Activated naive CD8-positive, alpha-beta T cell (primary cell): ENCODE measurements around the gene MCOLN1.
"Not testable (repeated sequence)": the region's sequence is repeated elsewhere in the genome, so short reads cannot be mapped to it uniquely, and the experiment has no call there.

Experiments used
- H3K27ac Mint-ChIP-seq: one replicate; pipeline ENCODE4 v1.8.0; 2021; ENCODE audit warnings: mixed read lengths
- H3K27me3 Mint-ChIP-seq: one replicate; pipeline ENCODE4 v1.8.0; 2021; ENCODE audit warnings: mixed read lengths
- H3K36me3 Mint-ChIP-seq: one replicate; pipeline ENCODE4 v1.8.0; 2021; ENCODE audit warnings: mixed read lengths
- H3K4me1 Mint-ChIP-seq: one replicate; pipeline ENCODE4 v1.8.0; 2021; ENCODE audit warnings: low read depth, mixed read lengths
- H3K4me3 Mint-ChIP-seq: one replicate; pipeline ENCODE4 v1.8.0; 2021; ENCODE audit warnings: mild to moderate bottlenecking, mixed read lengths
- H3K9me3 Mint-ChIP-seq: one replicate; pipeline ENCODE4 v1.8.0; 2021; ENCODE audit warnings: low read depth, mixed read lengths

Gene MCOLN1

GRCh38 chr19:7527516-7528191 is 5.2 kb downstream of the MCOLN1 start:
- Mint-ChIP-seq H3K27ac (no peak overlapping the region), H3K36me3 (peaks cover 2% of the 10 kb centered on the region), H3K4me1 (peaks cover 6% of the 10 kb centered on the region), H3K9me3 (no peaks in the 10 kb centered on the region), H3K27me3 (no peaks in the 10 kb centered on the region), H3K4me3 (no peak overlapping the region)

- H3K9me3 Mint-ChIP-seq: no peaks in the 10 kb centered on the region
- H3K27me3 Mint-ChIP-seq: no peaks in the 10 kb centered on the region
- H3K4me1 Mint-ChIP-seq: peaks cover 6% of the 10 kb centered on the region
- no peak overlapping the region for H3K27ac Mint-ChIP-seq
- H3K36me3 Mint-ChIP-seq: peaks cover 2% of the 10 kb centered on the region
- no peak overlapping the region for H3K4me3 Mint-ChIP-seq
Observed at GRCh38 chr19:7528192-7528519, 5.7 kb downstream of the MCOLN1 start.

- H3K27me3 Mint-ChIP-seq: no peaks in the 10 kb centered on the region
- peaks cover 2% of the 10 kb centered on the region for H3K36me3 Mint-ChIP-seq
- no peaks in the 10 kb centered on the region for H3K9me3 Mint-ChIP-seq
- H3K4me1 Mint-ChIP-seq: peaks cover 1% of the 10 kb centered on the region
- no peak overlapping the region for H3K27ac Mint-ChIP-seq
- no peak overlapping the region for H3K4me3 Mint-ChIP-seq
Observed at GRCh38 chr19:7528522-7529245, 6.3 kb downstream of the MCOLN1 start.

GRCh38 chr19:7529246-7529600 is 6.8 kb downstream of the MCOLN1 start:
- no peak overlapping the region for H3K4me3 Mint-ChIP-seq
- H3K36me3 Mint-ChIP-seq: peaks cover 2% of the 10 kb centered on the region
- H3K27ac Mint-ChIP-seq: no peak overlapping the region
- peaks cover 1% of the 10 kb centered on the region for H3K4me1 Mint-ChIP-seq
- no peaks in the 10 kb centered on the region for H3K27me3 Mint-ChIP-seq
- no peaks in the 10 kb centered on the region for H3K9me3 Mint-ChIP-seq

GRCh38 chr19:7529610-7530490 is 7.4 kb downstream of the MCOLN1 start:
- H3K4me3 Mint-ChIP-seq: no peak overlapping the region
- no peaks in the 10 kb centered on the region for H3K9me3 Mint-ChIP-seq
- peaks cover 2% of the 10 kb centered on the region for H3K36me3 Mint-ChIP-seq
- H3K27me3 Mint-ChIP-seq: no peaks in the 10 kb centered on the region
- no peak overlapping the region for H3K27ac Mint-ChIP-seq
- peaks cover 1% of the 10 kb centered on the region for H3K4me1 Mint-ChIP-seq

- Mint-ChIP-seq H3K27me3 (no peaks in the 10 kb centered on the region), H3K4me3 (peak overlapping the region; percentile 94), H3K4me1 (peaks cover 11% of the 10 kb centered on the region), H3K27ac (peak overlapping the region; percentile 50), H3K36me3 (peaks cover 4% of the 10 kb centered on the region), H3K9me3 (no peaks in the 10 kb centered on the region)
Observed at GRCh38 chr19:7533281-7533885, 11.0 kb downstream of the MCOLN1 start.

GRCh38 chr19:7533925-7534480 is 11.6 kb downstream of the MCOLN1 start:
- peak overlapping the region; percentile 85 for H3K27ac Mint-ChIP-seq
- no peaks in the 10 kb centered on the region for H3K9me3 Mint-ChIP-seq
- peak overlapping the region; percentile 94 for H3K4me3 Mint-ChIP-seq
- no peaks in the 10 kb centered on the region for H3K27me3 Mint-ChIP-seq
- H3K4me1 Mint-ChIP-seq: peaks cover 11% of the 10 kb centered on the region
- H3K36me3 Mint-ChIP-seq: peaks cover 4% of the 10 kb centered on the region

GRCh38 chr19:7534531-7535046 is 12.2 kb downstream of the MCOLN1 start:
- Mint-ChIP-seq H3K9me3 (no peaks in the 10 kb centered on the region), H3K36me3 (peaks cover 4% of the 10 kb centered on the region), H3K27me3 (no peaks in the 10 kb centered on the region), H3K4me3 (peak overlapping the region; percentile 94), H3K4me1 (peaks cover 11% of the 10 kb centered on the region), H3K27ac (peak overlapping the region; percentile 85)

- H3K4me1 Mint-ChIP-seq: peaks cover 11% of the 10 kb centered on the region
- no peaks in the 10 kb centered on the region for H3K27me3 Mint-ChIP-seq
- H3K9me3 Mint-ChIP-seq: no peaks in the 10 kb centered on the region
- H3K27ac Mint-ChIP-seq: peak within 1 kb of the TSS; percentile 85
- peaks cover 4% of the 10 kb centered on the region for H3K36me3 Mint-ChIP-seq
- H3K4me3 Mint-ChIP-seq: peak within 1 kb of the TSS; percentile 94
Observed at GRCh38 chr19:7535047-7535997, 12.9 kb downstream of the MCOLN1 start, which contains the start of gene PNPLA6. TSS of gene PNPLA6 (plus strand) at chr19:7535717. CDS start at chr19:7535789, 72 bp downstream.

- H3K36me3 Mint-ChIP-seq: peaks cover 4% of the 10 kb centered on the region
- peak overlapping the region; percentile 85 for H3K27ac Mint-ChIP-seq
- peak overlapping the region; percentile 94 for H3K4me3 Mint-ChIP-seq
Observed at GRCh38 chr19:7535998-7536695, 13.7 kb downstream of the MCOLN1 start.

GRCh38 chr19:7538990-7539389 is 16.6 kb downstream of the MCOLN1 start:
- H3K4me3 Mint-ChIP-seq: not testable (repeated sequence)

More at GRCh38 chr19:7535998-7536695, 13.7 kb downstream of the MCOLN1 start:
- H3K27me3 Mint-ChIP-seq: no peaks in the 10 kb centered on the region
- H3K4me1 Mint-ChIP-seq: peaks cover 11% of the 10 kb centered on the region
- H3K9me3 Mint-ChIP-seq: no peaks in the 10 kb centered on the region

GRCh38 chr19:7539827-7540425 is 17.5 kb downstream of the MCOLN1 start:
- Mint-ChIP-seq H3K27ac (no peak overlapping the region), H3K27me3 (no peaks in the 10 kb centered on the region), H3K9me3 (no peaks in the 10 kb centered on the region), H3K36me3 (peaks cover 4% of the 10 kb centered on the region), H3K4me1 (peaks cover 15% of the 10 kb centered on the region), H3K4me3 (no peak overlapping the region)

More at GRCh38 chr19:7538990-7539389, 16.6 kb downstream of the MCOLN1 start:
- peaks cover 12% of the 10 kb centered on the region for H3K4me1 Mint-ChIP-seq
- not testable (repeated sequence) for H3K9me3 Mint-ChIP-seq, H3K36me3 Mint-ChIP-seq, H3K27ac Mint-ChIP-seq, H3K27me3 Mint-ChIP-seq
